Measurements from ENCODE around the gene EME2.

- TF ChIP-seq CTCF (IDR thresholded peaks at IDR 0.05; ENCODE audit: low read depth, low read length): no peak
- TF ChIP-seq POLR2A (IDR thresholded peaks at IDR 0.05; ENCODE audit: extremely low read depth, insufficient read length): no peak
- TF ChIP-seq MAX (IDR thresholded peaks at IDR 0.05; ENCODE audit: low read depth, low read length): no peak
- TF ChIP-seq MYC (IDR thresholded peaks at IDR 0.05; ENCODE audit: low read depth, low read length): no peak
Measured at GRCh38 chr16:1820946-1821290, 48.3 kb downstream of the EME2 start.

Data from NB4 (cell line).